GM10266 (cell line): ENCODE measurements around the gene TOX2.

Experiments
- DNase-seq: peaks from one replicate; pipeline ENCODE4 v3.0.0; 2012; ENCODE audit errors: extremely low spot score
- TF ChIP-seq, protein P1 (sequence below): IDR thresholded peaks from 2 replicates; pipeline ENCODE4 v1.5.1; 2012; ENCODE audit warnings: mild to moderate bottlenecking, low read depth; ENCODE audit not compliant: control insufficient read depth, insufficient read depth; ENCODE audit errors: missing control alignments

Gene TOX2

DNA sequence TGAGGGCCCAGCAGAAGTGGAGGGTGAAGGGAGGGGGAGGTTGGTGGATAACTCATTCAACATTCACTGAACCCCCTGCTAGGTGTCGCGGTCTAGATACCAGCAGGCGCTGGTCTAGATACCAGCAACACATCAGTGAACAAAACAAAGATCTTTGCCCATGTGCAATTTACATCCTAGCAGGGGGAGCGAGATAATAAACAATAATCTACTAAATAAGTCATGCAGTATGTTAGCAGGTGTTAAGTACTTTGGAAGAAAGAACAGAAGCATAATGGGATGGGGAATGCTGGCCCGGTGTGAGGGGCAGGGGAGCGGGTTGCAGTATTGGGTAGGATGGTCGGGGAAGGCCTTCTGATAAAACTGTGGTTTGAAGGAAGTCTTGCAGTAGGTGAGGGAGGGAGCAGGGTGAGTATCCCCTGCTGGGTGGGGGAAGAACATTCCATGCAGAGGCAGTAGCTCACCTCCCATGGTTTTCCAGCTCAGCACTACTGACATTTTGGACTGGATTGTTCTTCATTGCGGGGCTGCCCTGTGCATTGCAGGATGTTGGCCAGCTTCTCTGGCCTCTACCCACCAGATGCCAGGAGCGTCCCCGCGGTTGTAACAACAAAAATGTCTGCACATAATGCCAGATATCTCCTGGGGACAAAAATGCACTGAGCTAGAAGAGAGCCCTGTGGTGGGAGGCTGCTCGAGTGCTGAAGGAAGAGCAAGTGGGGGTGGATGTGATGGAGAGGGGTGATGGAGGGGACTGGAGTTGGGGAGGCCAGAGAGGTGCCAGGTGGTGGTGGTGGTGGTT is 117.3 kb downstream of the TOX2 start:
- TF ChIP-seq, protein P1, sequence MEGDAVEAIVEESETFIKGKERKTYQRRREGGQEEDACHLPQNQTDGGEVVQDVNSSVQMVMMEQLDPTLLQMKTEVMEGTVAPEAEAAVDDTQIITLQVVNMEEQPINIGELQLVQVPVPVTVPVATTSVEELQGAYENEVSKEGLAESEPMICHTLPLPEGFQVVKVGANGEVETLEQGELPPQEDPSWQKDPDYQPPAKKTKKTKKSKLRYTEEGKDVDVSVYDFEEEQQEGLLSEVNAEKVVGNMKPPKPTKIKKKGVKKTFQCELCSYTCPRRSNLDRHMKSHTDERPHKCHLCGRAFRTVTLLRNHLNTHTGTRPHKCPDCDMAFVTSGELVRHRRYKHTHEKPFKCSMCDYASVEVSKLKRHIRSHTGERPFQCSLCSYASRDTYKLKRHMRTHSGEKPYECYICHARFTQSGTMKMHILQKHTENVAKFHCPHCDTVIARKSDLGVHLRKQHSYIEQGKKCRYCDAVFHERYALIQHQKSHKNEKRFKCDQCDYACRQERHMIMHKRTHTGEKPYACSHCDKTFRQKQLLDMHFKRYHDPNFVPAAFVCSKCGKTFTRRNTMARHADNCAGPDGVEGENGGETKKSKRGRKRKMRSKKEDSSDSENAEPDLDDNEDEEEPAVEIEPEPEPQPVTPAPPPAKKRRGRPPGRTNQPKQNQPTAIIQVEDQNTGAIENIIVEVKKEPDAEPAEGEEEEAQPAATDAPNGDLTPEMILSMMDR = no peak
- no peak for DNase-seq

DNA sequence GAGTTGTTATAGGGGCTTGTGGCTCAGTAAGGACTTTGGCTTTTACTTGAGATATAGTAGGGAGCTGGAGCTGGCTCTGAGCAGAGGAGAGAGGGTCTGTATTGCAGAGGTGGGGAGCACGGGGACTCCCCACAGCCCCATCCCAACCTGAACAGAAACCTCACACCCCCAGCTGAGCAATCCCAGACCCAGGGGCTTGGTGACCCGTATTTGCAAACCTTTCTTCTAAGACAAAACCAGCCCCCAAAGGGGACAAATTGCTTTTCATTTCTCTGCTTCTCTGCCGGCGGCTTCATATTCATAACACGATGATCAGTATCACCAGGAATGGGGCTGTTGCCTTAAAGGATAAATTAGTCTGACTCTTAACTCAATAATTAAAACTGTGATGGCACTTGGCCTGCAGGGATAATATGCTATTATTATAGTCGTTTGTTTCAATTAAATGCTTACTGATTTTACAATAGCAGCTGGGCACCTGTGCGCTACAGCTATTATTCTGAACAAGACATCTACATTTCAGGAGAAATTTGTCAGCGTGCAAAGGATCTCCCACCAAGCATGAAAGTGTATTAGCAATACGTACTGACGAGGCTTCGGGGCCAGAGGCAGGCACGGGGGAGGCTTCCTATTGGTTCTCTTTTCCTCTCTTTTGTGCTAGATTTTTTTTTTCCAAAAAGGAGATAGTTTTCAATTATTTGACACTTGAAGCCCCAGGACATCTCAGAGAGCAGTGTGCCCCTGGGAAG is 118.1 kb downstream of the TOX2 start:
- DNase-seq = no peak
- TF ChIP-seq, protein P1 = no peak

DNA sequence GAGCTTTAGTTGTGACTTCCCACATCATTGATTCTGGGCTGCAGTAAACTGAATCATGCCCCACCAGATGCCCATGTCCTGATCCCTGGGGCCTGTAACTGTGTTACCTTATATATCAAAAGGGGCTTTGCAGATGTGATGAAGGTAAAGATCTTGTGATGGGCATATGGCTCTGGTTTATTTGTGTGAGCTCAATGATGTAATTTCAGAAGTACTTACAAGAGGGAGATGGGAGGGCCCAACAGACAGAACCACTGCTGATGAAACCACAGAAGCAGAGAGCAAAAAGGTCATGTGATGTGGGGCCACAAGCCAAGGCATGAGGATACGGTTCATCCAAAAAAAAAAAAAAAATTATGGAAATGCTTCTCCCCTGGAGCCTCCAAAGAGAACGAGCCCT is 118.7 kb downstream of the TOX2 start:
- no peak for DNase-seq
- TF ChIP-seq, protein P1 = no peak

DNA sequence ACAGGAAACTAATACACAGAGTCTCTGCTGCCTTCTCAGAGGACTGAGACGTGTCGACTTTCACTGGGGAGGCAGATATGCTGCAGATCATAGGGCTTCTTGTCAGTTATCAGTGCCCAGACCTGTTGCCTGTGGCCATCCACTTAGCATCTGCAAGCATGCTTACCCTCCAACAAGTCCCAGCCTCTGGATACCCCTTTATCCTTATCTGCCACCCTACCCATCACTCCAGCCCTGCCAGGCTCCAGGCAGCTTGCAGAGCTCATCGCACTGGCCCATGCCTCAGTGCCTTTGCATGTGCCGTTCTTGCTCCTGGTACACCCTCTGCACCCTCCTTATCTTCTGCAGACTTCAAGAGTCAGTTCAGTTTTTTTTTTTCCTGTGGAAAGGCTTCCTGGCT is 119.2 kb downstream of the TOX2 start:
- no peak for DNase-seq
- TF ChIP-seq, protein P1 = no peak

DNA sequence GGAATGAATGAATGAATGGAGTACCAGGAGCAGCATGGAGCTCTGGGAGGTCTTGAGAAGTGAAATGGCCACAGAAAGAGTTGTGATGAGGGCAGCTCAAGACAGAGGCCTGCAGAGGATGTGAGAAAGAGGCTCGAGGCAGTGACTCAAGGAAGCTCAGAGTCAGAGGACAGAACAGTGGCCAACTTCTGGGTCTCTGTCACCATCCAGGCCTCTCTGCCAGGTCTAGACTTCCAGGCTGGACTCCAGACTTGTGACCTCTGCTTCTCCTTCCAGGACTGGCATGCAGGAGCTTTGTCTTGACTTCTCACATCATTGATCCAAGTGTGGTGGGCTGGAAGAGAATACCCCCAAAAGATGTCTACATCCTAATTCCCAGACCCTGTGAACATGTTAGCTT is 119.8 kb downstream of the TOX2 start:
- no peak for DNase-seq
- TF ChIP-seq, protein P1 = no peak

DNA sequence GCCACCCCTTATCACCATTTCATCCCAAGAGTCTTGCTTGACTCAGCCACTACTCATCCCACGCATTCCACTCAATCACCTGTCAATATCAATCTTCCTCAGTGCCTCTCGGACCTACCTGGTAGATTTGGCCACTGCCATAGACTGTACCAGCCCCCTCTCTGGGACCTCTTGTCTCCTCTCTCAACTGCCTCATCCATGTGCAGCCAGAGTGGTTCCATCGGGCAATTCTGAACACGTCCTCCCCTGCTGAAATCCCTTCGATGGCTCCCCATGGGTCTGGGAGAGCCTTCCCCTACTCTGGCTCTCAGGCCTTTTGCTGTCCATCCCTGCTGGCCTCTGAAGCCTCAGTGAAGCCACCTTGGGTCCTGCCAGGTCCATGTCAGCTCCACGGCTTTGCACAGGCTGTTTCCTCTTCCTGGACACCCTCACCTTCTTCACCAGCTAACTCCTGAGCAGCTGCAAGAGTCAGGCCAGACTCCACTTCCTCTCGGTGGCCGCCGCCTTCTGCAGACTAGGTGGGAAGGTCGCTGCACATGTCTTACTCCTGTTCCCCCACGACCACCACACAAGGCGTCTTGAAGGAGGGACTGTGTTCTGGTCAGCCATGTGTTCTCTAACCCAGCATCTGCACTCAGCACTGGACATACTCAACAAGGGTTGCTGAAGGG is 120.4 kb downstream of the TOX2 start:
- no peak for DNase-seq
- TF ChIP-seq, protein P1 = no peak
